Measurements from ENCODE around the gene CERS4.
"Not testable (repeated sequence)": the region's sequence is repeated elsewhere in the genome, so short reads cannot be mapped to it uniquely, and the experiment has no call there.

The CERS4 gene

DNA sequence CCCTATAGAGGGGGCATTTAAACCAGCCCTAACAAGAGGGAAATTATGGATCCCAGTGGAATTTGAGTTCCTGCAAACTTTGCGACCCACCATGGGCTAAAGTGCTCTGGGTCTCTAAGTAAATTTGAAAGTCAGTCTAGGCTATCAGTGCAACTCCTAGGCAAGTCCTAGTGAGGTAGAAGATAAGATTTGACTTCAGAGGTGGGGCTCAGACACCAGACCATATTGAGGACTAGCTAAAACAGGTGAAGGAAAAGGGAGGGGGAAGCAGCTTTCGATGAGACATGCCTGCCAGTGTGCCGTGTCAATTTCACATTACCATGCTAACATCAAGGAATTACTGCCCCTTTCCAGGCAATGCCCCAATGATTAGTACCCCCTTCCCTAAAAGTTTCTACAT is 60.6 kb downstream of the CERS4 start:
- DNase-seq = no peak

DNA sequence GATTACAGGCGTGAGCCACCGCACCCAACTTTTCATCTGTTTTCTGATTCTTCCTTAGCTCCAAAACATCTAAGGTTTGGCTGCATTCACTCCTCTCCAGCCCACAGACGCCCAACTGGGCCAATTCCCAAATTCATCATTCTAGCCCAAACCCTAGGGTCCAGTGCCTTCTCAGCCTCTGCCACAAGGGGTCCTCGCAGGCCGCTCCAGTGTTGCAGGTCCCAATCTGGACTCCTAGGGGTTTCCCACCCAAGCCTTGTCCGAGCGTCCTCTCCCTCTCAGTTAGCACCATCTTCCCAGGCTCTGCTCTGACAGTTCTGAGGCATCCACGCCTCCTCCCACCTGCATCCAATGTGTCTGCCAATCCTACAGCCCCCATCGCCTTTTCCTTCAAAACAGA is 67.3 kb downstream of the CERS4 start:
- DNase-seq = not testable (repeated sequence)

DNA sequence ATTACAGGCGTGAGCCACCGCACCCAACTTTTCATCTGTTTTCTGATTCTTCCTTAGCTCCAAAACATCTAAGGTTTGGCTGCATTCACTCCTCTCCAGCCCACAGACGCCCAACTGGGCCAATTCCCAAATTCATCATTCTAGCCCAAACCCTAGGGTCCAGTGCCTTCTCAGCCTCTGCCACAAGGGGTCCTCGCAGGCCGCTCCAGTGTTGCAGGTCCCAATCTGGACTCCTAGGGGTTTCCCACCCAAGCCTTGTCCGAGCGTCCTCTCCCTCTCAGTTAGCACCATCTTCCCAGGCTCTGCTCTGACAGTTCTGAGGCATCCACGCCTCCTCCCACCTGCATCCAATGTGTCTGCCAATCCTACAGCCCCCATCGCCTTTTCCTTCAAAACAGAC is 82.2 kb downstream of the CERS4 start:
- DNase-seq = not testable (repeated sequence)

DNA sequence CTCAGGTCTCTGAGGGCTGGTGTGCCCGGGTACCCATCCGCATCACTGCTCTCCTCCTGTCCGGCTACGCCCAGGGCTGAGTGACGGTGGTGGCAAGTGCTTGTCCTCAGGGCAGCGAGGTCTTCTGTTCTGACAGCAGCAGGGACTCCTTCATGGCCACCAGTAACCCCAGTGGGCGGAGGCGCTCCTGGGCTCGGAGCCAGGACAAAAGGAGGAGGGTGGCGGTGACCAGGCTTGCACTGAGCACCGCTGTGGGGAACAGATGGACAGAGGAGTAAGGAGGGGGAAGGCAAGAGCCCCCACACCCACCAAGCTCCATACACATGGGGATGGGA is 93.2 kb downstream of the CERS4 start:
- no peak for DNase-seq

DNA sequence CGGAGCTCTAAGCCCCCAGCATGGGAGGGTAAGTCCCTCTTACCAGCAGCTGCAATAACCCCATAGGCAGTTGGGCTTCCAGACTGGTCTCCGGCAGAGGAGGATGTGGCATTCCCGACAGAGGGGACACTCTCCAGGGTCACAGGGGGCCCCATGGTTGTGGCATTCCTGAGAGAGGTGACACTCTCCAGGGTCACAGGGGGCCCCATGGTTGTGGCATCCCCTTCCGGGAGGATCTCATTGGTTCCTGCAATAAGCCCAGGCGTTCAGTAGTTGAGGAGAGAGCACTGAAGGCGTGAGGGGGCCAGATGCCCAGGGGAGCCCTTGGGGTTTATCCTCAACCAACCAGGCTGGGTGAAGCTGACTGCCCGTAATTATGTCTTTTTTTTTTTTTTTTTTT is 93.6 kb downstream of the CERS4 start:
- DNase-seq = no peak

DNA sequence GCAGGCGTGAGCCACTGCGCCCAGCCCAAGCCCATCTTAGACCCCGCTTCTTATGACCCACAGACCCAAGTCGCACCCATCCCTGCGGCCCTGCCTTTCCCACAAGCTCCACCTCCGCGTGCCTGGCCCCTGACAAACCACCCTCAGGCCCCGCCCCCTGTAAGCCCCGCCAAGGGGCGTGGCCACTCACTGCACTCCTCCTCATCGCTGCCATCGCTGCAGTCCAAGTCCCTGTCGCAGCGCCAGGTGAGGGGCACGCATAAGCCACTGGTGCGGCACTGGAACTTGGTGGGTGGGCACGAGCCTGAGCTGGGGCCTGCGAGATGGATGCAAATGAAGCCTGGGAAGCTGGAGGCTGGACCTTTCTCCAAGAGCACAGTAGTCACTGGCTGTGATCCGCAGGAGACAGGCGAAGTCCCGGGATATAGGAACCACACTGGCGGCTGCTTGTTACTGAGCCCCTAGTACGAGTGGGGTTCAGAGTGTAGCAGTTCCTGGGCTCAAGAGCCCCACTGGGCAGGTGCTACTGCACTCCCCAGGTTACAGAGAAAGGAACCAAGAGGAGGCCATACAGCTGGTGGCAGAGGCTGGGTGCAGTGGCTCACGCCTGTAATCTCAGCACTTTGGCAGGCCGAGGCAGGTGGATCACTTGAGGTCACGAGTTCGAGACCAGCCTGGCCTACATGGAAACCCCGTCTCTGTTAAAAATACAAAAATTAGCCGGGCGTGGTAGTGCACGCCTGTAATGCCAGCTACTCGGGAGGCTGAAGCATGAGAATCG is 95.9 kb downstream of the CERS4 start:
- no peak for DNase-seq

DNA sequence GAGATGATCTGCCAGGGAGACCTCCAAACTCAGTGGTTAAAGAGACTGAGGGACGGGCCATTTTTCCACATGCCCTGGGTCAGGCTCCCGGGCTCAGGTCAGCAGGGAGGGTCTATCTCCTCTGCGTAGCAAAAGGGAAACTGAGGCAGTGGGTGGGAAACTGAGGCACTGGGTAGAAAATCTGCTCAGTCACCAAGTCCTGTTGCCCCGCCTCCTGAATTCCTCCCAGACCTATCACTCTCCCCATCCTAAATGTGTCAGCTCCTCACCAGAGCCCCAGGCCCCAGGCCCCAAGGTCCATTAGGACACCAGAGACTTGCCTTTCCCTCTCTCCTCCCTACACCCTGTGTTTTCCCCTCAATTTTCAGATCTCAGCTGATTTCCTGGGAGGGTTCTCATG is 96.6 kb downstream of the CERS4 start:
- DNase-seq = no peak

DNA sequence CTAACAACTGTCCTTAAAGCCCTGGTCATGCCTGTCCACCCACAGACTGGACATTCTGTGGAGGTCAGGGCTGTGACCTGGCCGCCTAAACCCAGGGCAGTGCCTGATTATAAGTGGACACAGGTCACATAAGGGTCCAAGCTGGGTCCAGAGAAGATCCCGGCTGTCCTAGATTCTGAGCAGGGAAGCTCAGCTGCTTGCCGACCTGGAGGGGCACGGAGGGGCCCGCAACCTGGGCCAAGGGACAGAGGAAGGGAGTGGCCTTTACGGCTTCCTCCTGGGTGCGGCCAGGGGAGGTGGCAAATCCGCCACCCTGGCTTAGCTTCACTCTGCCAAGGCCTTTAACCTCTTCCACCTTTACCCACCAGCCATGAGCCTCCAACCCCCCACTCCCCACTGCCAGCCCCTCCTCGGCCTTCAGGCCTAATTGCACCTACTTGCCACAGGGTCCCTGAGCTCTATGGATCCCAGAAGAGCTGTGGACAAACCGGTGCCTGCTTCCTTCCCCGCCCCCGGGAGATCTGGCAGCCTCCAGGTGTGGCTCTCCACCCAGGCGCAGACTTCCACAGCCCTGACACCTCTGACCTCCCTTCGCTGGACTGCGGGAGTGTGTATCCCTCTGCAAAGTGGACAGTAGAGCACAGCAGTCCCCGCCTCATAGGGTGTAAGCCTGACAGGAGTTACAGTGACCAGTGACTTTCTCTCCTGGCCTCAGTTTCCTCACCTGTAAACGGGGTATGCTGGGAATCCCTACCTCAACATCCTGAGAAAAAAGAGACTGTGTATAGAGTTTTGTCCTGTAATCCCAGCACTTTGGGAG is 97.3 kb downstream of the CERS4 start:
- DNase-seq = no peak

DNA sequence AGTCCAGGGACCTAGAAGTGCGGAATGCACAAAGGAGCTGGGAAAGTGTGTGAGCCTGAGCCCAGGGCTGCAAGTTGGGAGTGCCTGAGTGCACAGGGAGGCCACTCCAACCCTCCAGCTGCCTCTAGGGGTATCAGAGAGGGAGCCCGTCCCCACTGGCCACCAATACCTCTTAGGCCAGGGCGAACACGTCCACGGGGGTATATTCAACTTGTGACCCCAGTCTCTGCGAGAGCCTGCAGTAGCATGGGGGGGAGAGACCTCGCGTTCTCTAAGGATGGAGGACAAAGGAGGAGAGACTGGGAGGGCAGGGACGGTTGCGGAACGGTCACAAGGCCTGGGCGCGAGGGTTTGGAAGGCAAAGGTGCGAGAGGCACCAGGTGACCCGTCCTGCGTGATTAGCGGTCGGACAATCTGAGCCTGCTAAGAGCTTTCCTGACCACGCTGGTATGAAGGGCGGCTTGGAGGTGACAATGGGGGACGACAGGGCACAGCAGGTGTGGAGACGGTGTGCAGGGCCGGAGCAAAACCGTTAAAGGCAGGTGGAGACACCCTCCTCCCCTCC is 98.3 kb downstream of the CERS4 start:
- no peak for DNase-seq

DNA sequence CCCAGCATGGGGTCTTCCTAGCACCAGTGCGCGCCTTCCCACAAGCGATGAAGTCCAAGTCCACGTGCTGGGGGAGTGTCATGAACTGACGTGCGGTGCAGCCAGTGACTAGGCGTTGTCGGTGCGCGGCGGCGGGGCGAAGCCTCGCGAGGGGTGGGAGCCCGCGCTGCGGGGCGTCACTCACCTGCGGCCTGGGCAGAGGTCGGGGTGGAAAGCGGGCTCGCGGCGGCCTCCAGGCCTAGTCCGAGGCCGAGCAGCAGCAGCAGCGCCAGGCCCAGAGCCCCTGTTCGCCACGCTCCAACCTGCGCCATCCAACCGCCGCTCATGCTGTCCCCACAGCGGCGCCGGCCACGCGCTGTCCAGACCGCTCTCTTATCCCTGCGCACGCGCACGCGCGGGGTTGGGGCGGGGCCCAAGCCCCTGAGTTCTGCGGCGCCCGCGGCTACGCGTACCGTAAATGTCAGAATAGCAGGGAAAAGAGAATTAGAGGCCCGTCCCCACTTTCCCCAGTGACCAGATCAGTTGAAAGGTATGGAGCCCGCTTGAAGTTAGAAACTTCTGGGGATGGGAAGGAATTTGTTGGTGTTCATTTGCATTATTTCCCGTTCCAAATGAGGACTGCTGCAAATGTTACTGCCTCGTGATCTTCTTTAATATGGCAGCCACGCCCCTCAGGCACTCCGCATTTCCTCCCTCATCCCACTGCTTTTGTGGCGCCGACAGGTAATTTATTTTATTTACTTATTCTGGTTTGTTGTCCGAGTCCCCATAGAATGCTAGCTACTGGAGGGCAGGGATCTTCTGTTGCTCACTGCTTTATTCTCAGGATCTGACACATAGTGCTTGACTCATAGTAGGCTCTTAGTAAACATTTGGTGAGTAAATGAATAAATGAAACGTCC is 99.0 kb downstream of the CERS4 start, which contains the start of gene CD320:
CD320 (minus strand) TSS at position 394 of the 902 bp plus-strand sequence; CDS start at position 326, 68 bp downstream.
- DNase-seq = peak; percentile 89

DNA sequence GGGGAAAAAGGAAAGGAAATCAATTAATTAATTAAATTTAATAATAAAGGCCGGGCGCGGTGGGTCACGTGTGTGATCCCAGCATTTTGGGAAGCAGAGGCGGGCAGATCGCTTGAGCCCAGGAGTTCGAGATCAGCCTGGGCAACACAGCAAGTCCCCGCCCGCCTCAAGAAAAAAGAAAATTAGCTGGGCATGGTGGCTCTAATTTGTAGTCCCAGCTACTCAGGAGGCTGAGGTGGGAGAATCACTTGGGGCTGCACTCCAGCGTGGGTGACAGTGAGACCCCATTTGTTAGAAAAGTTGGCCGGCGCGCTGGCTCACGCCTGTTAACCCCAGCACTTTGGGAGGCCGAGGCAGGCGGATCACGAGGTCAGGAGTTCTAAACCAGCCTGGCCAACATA is 99.7 kb downstream of the CERS4 start:
- no peak for DNase-seq

DNA sequence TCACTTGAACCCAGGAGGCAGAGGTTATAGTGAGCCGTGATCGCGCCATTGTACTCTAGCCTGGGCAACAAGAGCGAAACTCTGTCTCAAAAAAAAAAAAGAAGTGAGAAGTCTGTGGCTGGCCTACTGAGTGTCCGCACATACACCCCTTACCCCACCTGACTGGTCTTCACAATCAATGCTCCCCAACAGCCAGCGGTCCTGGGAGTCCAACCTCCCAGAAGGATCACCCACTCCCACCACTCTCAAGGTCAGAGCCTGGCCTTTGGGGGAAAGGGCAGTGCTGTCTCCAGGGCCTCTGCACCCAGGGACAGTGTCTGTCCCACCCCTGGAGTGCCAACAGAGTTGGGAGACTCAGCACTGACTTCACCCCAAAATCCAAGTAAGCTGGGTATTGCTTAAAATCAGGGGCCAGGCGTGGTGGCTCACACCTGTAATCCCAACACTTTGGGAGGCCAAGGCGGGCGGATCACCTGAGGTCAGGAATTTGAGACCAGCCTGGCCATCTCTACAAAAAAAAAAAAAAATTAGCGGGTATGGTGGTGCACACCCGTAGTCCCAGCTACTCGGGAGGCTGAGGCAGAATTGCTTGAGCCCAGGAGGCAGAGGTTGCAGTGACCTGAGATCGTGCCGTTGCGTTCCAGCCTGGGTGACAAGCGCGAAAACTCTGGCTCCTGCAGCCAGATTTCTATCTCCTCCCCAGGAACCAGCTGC is 101.3 kb downstream of the CERS4 start:
- no peak for DNase-seq

DNA sequence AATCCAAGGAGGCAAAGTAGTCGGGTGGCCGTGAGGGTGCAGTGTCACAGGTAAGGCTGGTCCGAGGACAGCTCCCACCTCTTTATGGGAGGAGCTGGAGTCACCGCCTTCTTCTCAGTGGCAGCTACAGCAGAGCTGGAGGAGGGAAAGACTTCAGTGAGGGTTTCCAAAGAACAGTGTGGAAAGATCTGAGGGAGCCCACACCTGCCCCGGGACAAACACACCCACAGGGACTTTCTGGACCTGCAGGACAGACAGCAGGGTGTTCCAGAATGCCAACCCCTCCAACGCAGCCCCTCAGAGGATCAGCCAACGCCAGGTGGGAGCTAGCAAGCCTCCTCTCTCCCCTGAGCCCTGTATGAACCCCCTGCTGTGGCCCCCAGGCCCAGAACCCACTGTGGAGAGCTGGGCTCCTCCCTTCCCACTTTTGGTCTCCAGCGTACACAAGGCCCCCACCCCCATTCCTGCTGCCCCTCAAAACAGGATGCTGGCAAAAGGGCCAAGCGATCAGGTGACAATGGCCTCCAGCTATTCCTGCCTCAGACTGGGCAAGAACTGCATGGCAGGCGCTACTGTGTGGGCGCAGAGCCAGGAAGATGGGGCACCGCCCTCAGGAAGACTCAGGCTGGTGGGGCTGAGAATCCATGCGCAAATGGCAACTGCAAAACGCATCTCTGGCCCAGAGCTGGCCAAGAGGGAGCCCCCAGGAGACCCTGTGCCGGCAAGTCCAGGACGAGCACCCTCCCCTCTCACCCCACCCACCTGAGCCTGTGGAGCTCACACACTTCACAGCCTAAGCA is 102.5 kb downstream of the CERS4 start:
- DNase-seq = no peak

Measured in midbrain (tissue), 1 donor.